ENCODE results near the gene ACSL5. TPM values are rescaled to one million over a fixed set of nuclear protein-coding genes. Genes with fewer than 3 reads are reported as not detected.

ACSL5 gene, protein sequence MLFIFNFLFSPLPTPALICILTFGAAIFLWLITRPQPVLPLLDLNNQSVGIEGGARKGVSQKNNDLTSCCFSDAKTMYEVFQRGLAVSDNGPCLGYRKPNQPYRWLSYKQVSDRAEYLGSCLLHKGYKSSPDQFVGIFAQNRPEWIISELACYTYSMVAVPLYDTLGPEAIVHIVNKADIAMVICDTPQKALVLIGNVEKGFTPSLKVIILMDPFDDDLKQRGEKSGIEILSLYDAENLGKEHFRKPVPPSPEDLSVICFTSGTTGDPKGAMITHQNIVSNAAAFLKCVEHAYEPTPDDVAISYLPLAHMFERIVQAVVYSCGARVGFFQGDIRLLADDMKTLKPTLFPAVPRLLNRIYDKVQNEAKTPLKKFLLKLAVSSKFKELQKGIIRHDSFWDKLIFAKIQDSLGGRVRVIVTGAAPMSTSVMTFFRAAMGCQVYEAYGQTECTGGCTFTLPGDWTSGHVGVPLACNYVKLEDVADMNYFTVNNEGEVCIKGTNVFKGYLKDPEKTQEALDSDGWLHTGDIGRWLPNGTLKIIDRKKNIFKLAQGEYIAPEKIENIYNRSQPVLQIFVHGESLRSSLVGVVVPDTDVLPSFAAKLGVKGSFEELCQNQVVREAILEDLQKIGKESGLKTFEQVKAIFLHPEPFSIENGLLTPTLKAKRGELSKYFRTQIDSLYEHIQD
- total RNA-seq, result 10 to 100 TPM in 2 of 4 donors, 1 to 10 TPM in 2; 6.8 to 17.0 (median 10.0) TPM

DNA sequence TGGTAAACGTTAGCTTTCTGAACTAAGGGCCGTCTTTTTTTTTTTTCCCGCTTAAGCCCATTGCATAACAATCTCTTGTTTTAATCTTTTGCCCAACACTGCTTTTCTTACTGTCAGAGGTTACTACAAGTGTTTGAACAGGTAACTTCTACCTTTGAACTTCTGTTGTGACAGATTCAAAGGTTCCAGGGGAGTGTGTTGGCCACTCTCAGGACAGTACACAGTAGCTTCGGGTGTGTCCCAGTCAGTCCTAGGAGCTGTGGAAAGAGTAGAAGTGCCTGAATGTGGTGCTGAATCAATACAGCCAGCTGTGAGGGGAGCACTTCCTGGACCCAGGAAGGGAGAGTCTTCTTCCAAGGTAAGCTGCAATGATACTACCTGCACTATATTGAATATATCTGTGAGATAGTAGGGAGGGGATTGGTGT, at the start of gene ACSL5:
Gene ACSL5 (plus strand): TSS at position 205 of the 427 bp plus-strand sequence. CDS start 20,831 bp downstream, outside the sequence.
- peak within 1 kb of the TSS in 2 of 3 donors; percentile 41 to 87 for H3K27ac ChIP-seq
- H3K4me3 ChIP-seq (replicated peaks in 1 of 3), result no peak within 1 kb of the TSS
- no peaks in the 10 kb centered on the region for H3K9me3 ChIP-seq
- TF ChIP-seq POLR2A (IDR thresholded peaks at IDR 0.05), result no peak
- TF ChIP-seq, protein P1, sequence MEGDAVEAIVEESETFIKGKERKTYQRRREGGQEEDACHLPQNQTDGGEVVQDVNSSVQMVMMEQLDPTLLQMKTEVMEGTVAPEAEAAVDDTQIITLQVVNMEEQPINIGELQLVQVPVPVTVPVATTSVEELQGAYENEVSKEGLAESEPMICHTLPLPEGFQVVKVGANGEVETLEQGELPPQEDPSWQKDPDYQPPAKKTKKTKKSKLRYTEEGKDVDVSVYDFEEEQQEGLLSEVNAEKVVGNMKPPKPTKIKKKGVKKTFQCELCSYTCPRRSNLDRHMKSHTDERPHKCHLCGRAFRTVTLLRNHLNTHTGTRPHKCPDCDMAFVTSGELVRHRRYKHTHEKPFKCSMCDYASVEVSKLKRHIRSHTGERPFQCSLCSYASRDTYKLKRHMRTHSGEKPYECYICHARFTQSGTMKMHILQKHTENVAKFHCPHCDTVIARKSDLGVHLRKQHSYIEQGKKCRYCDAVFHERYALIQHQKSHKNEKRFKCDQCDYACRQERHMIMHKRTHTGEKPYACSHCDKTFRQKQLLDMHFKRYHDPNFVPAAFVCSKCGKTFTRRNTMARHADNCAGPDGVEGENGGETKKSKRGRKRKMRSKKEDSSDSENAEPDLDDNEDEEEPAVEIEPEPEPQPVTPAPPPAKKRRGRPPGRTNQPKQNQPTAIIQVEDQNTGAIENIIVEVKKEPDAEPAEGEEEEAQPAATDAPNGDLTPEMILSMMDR (IDR thresholded peaks at IDR 0.05), result no peak
- H3K4me1 ChIP-seq, result peaks cover 10 to 17% of the 10 kb centered on the region in 2 donors
- no peak for DNase-seq
- H3K27me3 ChIP-seq, result no peaks in the 10 kb centered on the region
- intact Hi-C loops (cut with DNase I), result no loop called here
- 76 to 77% methylated on average over 4 of the region's 4 CpGs for WGBS, 2 donors
- H3K36me3 ChIP-seq, result no peaks in the 10 kb centered on the region

DNA sequence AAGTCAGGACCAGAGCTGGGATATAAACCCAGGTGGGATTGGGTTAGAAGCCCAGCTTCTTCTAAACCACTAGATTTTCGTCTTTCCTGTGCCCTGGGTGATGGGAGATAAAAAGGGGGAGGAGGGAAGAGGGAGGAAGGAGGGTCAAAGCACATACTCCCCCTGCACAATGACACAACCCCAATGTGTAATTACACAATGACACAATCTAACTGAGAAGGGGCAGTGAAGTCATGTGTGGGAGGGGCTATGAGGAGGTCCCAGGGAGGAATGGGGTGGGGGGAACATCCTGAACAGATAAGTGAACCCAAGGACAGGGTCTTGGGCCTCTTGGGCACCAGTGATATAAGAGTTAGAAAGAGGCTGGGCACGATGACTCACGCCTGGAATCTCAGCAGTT, 46.2 kb upstream of the ACSL5 start:
- intact Hi-C loops (cut with DNase I), result no loop called here
- Histone ChIP-seq H3K4me3 (replicated peaks in 1 of 3) (no peak overlapping the region), H3K4me1 (peaks cover 18 to 29% of the 10 kb centered on the region in 2 donors), H3K9me3 (no peaks in the 10 kb centered on the region), H3K27ac (no peak overlapping the region), H3K36me3 (no peaks in the 10 kb centered on the region), H3K27me3 (no peaks in the 10 kb centered on the region)
- TF ChIP-seq, protein P1 (IDR thresholded peaks at IDR 0.05), result no peak
- TF ChIP-seq POLR2A (IDR thresholded peaks at IDR 0.05), result no peak
- DNase-seq, result no peak
- 87 to 94% methylated on average over 3 of the region's 3 CpGs for WGBS, 2 donors

DNA sequence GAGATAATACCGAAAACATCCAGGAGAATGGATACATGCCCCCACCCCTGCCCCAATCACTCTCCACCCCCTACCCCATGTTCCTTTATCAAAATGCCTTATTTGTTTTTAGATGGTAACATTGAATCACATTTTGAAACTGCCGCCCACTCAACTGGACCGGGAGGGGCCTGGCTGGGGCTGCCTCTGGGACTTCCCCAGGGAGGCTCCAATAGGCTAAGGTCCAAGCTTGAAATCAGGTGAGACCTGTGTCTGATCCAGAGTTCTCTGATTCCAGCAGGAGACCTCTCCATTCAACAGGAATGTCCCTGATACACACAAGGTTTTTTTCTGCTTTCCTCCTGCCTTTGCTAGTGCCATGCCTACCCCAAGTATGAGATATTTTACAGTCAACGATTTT, 43.8 kb upstream of the ACSL5 start:
- WGBS, 2 donors, result 56 to 60% methylated on average over 4 of the region's 4 CpGs
- intact Hi-C loops (cut with DNase I), result no loop called here
- DNase-seq, result peak; percentile 63 to 68
- no peaks in the 10 kb centered on the region for H3K9me3 ChIP-seq
- H3K36me3 ChIP-seq, result no peaks in the 10 kb centered on the region
- TF ChIP-seq, protein P1 (IDR thresholded peaks at IDR 0.05), result no peak
- no peak for TF ChIP-seq POLR2A (IDR thresholded peaks at IDR 0.05)
- peak overlapping the region in 2 of 3 donors; percentile 77 to 79 for H3K27ac ChIP-seq
- no peak overlapping the region for H3K4me3 ChIP-seq (replicated peaks in 1 of 3)
- peaks cover 21 to 31% of the 10 kb centered on the region in 2 donors for H3K4me1 ChIP-seq
- H3K27me3 ChIP-seq, result no peaks in the 10 kb centered on the region

DNA sequence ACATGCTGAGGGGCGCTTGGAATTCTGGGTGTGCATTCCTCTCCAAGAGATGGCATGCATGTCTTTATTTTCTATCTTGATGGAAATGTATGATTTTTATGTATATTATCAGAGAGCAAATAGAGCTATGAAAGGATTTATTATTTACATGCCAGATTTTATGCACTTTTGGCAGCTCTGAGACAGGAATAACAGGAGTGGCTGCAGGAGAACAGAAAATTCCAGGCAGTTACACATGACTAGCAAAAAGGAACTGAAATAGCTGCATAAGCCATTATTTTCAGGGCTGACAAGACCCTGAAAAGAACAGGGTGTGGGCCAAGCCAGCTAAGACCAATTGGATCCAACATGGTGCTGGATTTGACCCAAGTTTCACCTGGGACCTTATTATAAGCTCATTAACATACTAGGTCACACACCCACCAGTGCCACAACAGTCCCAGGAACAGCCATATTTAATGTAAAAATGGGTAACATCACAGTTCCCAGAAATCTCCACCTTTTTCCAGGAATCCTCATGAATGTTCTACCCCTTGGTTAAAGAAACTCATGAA, 43.2 kb upstream of the ACSL5 start:
- H3K36me3 ChIP-seq, result no peaks in the 10 kb centered on the region
- H3K4me1 ChIP-seq, result peaks cover 21 to 31% of the 10 kb centered on the region in 2 donors
- 79 to 92% methylated on average over 1 of the region's 1 CpG for WGBS, 2 donors
- H3K4me3 ChIP-seq (replicated peaks in 1 of 3), result no peak overlapping the region
- peak; percentile 44 to 54 for DNase-seq
- H3K27me3 ChIP-seq, result no peaks in the 10 kb centered on the region
- intact Hi-C loops (cut with DNase I), result no loop called here
- TF ChIP-seq POLR2A (IDR thresholded peaks at IDR 0.05), result no peak
- TF ChIP-seq, protein P1 (IDR thresholded peaks at IDR 0.05), result no peak
- H3K9me3 ChIP-seq, result no peaks in the 10 kb centered on the region
- peak overlapping the region; percentile 37 to 79 (median 77) for H3K27ac ChIP-seq
